B cell (primary cell): Measurements from ENCODE around the gene KRTAP9-4. TPM values are rescaled to one million over a fixed set of nuclear protein-coding genes. Genes with fewer than 3 reads are reported as not detected.

Experiments
- ATAC-seq: fragments of 200-7000 bp; cut with Tn5 transposase; one replicate; pipeline ENCODE4 v1.10.0; 2021; ENCODE audit warnings: low read depth, mild to moderate bottlenecking, moderate number of reproducible peaks, moderate library complexity
- CTCF ChIA-PET: fragments of 350-600 bp; sonication (Branson Sonifier 250); formaldehyde crosslinking; loops from one replicate; lab custom pipeline; 2021; ENCODE audit warnings: antibody characterized with exemption, inconsistent platforms; lab: Charles Lee
- POLR2A ChIA-PET: fragments of 350-600 bp; sonication (Branson Sonifier 250); formaldehyde crosslinking; loops from one replicate; lab custom pipeline; 2021; ENCODE audit warnings: antibody characterized with exemption; lab: Charles Lee
- DNase-seq: peaks from one replicate; pipeline ENCODE4 v3.0.0; 2013
- H2AFZ ChIP-seq: 2 replicates; pipeline ENCODE4 v1.6.1; 2012; ENCODE audit warnings: mild to moderate bottlenecking, low read depth, low read length; ENCODE audit not compliant: insufficient read depth, poor library complexity, severe bottlenecking
- H3K27ac ChIP-seq, 2 donors: 1 replicate in 1 of 2; 2 replicates in 1 of 2; pipeline ENCODE4 v1.5.1; 2012 to 2013; ENCODE audit warnings: low read length in 2 of 2, mild to moderate bottlenecking in 2 of 2, moderate library complexity in 1 of 2
- H3K27me3 ChIP-seq, 4 experiments: fragments of 200-600 bp in 1 of 4; sonication (generic) in 1 of 4; replicated peaks in 1 of 4; 1 replicate in 2 of 4; 2 replicates in 2 of 4; pipeline versions ENCODE4 v1.6.1 to v1.7.0; 2013 to 2016; ENCODE audit warnings: low read length in 3 of 4, mild to moderate bottlenecking in 2 of 4, mixed read lengths in 1 of 4, moderate library complexity in 1 of 4; ENCODE audit not compliant: insufficient read depth in 4 of 4, control insufficient read depth in 3 of 4; ENCODE audit errors: control extremely low read depth in 1 of 4
- H3K36me3 ChIP-seq, 2 experiments: replicated peaks in 1 of 2; 1 replicate in 1 of 2; 2 replicates in 1 of 2; pipeline versions ENCODE4 v1.6.1 to v1.7.1; 2013; ENCODE audit warnings: low read length in 1 of 2; ENCODE audit not compliant: insufficient read depth in 2 of 2, control insufficient read depth in 1 of 2; ENCODE audit errors: control extremely low read depth in 1 of 2, extremely low read depth in 1 of 2
- H3K4me1 ChIP-seq, 2 donors: fragments of 200-600 bp in 1 of 2; sonication (generic) in 1 of 2; 1 replicate in 1 of 2; 2 replicates in 1 of 2; pipeline versions ENCODE4 v1.5.1 to v1.6.1; 2013 to 2017; ENCODE audit warnings: low read length in 2 of 2; ENCODE audit not compliant: control insufficient read depth in 2 of 2, insufficient read depth in 2 of 2
- H3K4me2 ChIP-seq: replicated peaks from 2 replicates; pipeline ENCODE3; 2012; ENCODE audit warnings: mild to moderate bottlenecking, low read depth, low read length; ENCODE audit not compliant: poor library complexity, severe bottlenecking
- H3K4me3 ChIP-seq, 5 experiments: fragments of 200-600 bp in 1 of 5; sonication (generic) in 1 of 5; 1 replicate in 3 of 5; 2 replicates in 2 of 5; pipeline versions ENCODE4 v1.5.1 to v1.7.0; 2011 to 2016; ENCODE audit warnings: low read length in 4 of 5, mild to moderate bottlenecking in 4 of 5, low read depth in 2 of 5, control low read depth in 1 of 5, moderate library complexity in 1 of 5; ENCODE audit not compliant: insufficient read depth in 1 of 5; ENCODE audit errors: control extremely low read depth in 1 of 5, extremely low read depth in 1 of 5
- H3K79me2 ChIP-seq: fragments of 200-600 bp; sonication (generic); one replicate; pipeline ENCODE4 v1.6.0; 2016; ENCODE audit warnings: low read length; ENCODE audit not compliant: control insufficient read depth, insufficient read depth
- H3K9ac ChIP-seq: fragments of 200-600 bp; sonication (generic); 2 replicates; pipeline ENCODE4 v1.6.1; 2017; ENCODE audit warnings: mild to moderate bottlenecking, low read length, moderate library complexity
- H3K9me3 ChIP-seq, 3 donors: one replicate each; pipeline versions ENCODE4 v1.6.1 to v1.7.1; 2013; ENCODE audit warnings: low read length in 2 of 3; ENCODE audit not compliant: control insufficient read depth in 2 of 3, insufficient read depth in 1 of 3; ENCODE audit errors: control extremely low read depth in 1 of 3
- H4K20me1 ChIP-seq: 2 replicates; pipeline ENCODE4 v1.6.0; 2012; ENCODE audit warnings: mild to moderate bottlenecking, low read length; ENCODE audit not compliant: insufficient read depth, control insufficient read depth, poor library complexity, severe bottlenecking
- H3K27ac Mint-ChIP-seq: one replicate; pipeline ENCODE4 v1.8.0; 2021; ENCODE audit warnings: mixed read lengths
- H3K27me3 Mint-ChIP-seq: one replicate; pipeline ENCODE4 v1.8.0; 2021; ENCODE audit warnings: mixed read lengths
- H3K4me1 Mint-ChIP-seq: one replicate; pipeline ENCODE4 v1.8.0; 2021; ENCODE audit warnings: mixed read lengths
- H3K4me3 Mint-ChIP-seq: one replicate; pipeline ENCODE4 v1.8.0; 2021; ENCODE audit warnings: mixed read lengths
- H3K9me3 Mint-ChIP-seq: one replicate; pipeline ENCODE4 v1.8.0; 2022; ENCODE audit warnings: mixed read lengths; ENCODE audit not compliant: insufficient read depth
- EZH2 ChIP-seq: IDR thresholded peaks from 2 replicates; pipeline ENCODE4 v1.6.1; 2012; ENCODE audit warnings: borderline replicate concordance, low read depth, mild to moderate bottlenecking, moderate library complexity, low read length; ENCODE audit not compliant: insufficient read depth, poor library complexity, severe bottlenecking
- WGBS: methylation state at CpG from one replicate; pipeline ENCODE4 v1.1.5; 2013; ENCODE audit warnings: missing lambda C conversion rate; ENCODE audit not compliant: insufficient coverage; 5-methylcytosine and 5-hydroxymethylcytosine counted together
- intact Hi-C: fragments of 100-400 bp; cut with micrococcal nuclease; formaldehyde crosslinking; loops from one replicate; pipeline ENCODE4 v1.10.0; 2022
- polyA plus RNA-seq: library from polyadenylated mRNA; depleted of rRNA; stranded (reverse); fragments of >200 nt; gene quantifications from 2 replicates; pipeline ENCODE4 v1.2.3, GENCODE V29; 2012
- total RNA-seq, 2 donors: library from RNA; stranded (reverse); fragments of 120-200 nt in 1 of 2; gene quantifications; 1 replicate in 1 of 2; 2 replicates in 1 of 2; pipeline versions ENCODE4 v1.2.3 to v1.2.4, GENCODE V29; 2013 to 2022
- TF ChIP-seq, protein P1 (sequence below): fragments of 200-600 bp; IDR thresholded peaks from one replicate; pipeline ENCODE4 v1.8.0; 2022; ENCODE audit warnings: antibody characterized with exemption, mild to moderate bottlenecking

KRTAP9-4 gene
- total and polyA plus RNA-seq, 2 donors (not counting 1 experiment from before 2014, with no cell fraction given) = not detected

DNA sequence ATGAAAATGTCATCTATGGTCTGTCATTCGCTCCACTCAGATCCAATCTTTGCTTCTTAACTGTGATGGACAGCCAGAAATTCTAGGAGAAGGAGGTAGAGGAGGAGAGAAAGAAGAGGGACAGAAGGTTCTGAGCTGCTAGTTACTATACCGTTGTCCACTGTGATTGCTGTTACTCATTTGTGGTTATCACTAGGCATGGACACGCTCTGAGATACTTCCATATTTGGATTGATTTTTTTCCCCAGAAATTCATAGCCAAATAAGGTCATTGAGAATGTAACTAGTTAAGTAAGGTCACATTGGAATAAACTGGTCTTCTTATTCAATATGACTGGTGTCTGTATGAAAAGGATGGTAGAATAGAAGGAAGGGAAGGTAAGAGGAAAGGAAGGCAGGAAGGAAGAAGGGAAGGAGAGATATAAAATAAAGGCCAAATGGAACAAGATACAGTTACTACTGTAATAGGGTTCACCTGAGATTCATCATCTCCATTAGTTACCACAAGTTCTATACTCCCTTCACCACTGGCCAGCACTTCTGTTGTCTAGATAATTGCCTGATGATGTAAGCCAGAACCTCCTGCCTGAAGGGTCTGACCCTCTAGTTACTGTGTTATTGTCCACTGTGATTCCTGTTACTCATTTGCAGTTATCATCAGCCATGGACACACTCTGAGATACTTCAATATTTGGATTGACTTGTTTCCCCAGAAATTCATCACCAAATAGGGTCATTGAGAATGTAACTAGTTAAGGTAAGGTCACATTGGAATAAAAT lies 28.9 kb downstream of the KRTAP9-4 start:
- POLR2A ChIA-PET = no interaction called here
- H3K4me3 ChIP-seq = no peak overlapping the region
- no peak overlapping the region for H3K27ac ChIP-seq
- intact Hi-C loops = no loop called here
- no peaks in the 10 kb centered on the region for H3K4me1 ChIP-seq
- Mint-ChIP-seq H3K4me1 (no peaks in the 10 kb centered on the region), H3K27ac (no peak overlapping the region), H3K4me3 (no peak overlapping the region), H3K9me3 (no peaks in the 10 kb centered on the region), H3K27me3 (peaks cover 51% of the 10 kb centered on the region)
- ATAC-seq (no peak), DNase-seq (peak; percentile 0)
- no peak overlapping the region for H3K4me2 ChIP-seq
- peaks cover 0 to 9% (median 4%) of the 10 kb centered on the region in 4 experiments for H3K27me3 ChIP-seq
- H3K79me2 ChIP-seq = no peaks in the 10 kb centered on the region
- 100% methylated on average over 2 of the region's 3 CpGs for WGBS
- H3K36me3 ChIP-seq = no peaks in the 10 kb centered on the region
- H4K20me1 ChIP-seq = no peaks in the 10 kb centered on the region
- H3K9me3 ChIP-seq = no peaks in the 10 kb centered on the region
- no peak overlapping the region for H3K9ac ChIP-seq
- H2AFZ ChIP-seq = no peak overlapping the region
- no peak for TF ChIP-seq EZH2
- TF ChIP-seq, protein P1, sequence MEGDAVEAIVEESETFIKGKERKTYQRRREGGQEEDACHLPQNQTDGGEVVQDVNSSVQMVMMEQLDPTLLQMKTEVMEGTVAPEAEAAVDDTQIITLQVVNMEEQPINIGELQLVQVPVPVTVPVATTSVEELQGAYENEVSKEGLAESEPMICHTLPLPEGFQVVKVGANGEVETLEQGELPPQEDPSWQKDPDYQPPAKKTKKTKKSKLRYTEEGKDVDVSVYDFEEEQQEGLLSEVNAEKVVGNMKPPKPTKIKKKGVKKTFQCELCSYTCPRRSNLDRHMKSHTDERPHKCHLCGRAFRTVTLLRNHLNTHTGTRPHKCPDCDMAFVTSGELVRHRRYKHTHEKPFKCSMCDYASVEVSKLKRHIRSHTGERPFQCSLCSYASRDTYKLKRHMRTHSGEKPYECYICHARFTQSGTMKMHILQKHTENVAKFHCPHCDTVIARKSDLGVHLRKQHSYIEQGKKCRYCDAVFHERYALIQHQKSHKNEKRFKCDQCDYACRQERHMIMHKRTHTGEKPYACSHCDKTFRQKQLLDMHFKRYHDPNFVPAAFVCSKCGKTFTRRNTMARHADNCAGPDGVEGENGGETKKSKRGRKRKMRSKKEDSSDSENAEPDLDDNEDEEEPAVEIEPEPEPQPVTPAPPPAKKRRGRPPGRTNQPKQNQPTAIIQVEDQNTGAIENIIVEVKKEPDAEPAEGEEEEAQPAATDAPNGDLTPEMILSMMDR = no peak
- CTCF ChIA-PET = no interaction called here

DNA sequence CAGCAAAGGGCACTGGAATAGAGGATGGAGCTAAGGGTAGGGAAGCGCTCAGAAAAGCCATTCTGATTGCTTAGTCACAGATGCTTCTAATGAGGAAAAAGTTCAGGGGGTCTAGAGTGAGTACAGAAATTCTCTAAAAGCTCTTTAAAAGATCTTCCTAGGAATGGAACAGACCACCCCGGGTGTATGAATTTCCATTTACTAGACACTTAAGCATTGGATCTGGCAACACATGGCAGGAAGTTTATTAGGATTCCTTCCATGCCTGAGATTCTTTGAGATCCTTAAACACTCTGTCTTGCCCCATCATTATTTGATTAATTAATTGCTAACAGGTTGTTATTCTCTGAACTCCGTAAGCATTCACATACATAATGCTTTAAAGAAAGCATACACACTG lies 34.6 kb downstream of the KRTAP9-4 start:
- DNase-seq = peak; percentile 0
- no peak overlapping the region for H3K4me2 ChIP-seq
- no peaks in the 10 kb centered on the region for H4K20me1 ChIP-seq
- ATAC-seq = no peak
- H3K4me1 ChIP-seq = peaks cover 0 to 4% of the 10 kb centered on the region in 2 donors
- no CpG with 5 or more reads among the region's 3 CpGs for WGBS
- no peak overlapping the region for H3K4me3 Mint-ChIP-seq
- TF ChIP-seq EZH2 = no peak
- TF ChIP-seq, protein P1 = no peak
- no peak overlapping the region for H3K27ac Mint-ChIP-seq
- no peak overlapping the region for H3K27ac ChIP-seq
- no peaks in the 10 kb centered on the region for H3K9me3 ChIP-seq
- POLR2A ChIA-PET = no interaction called here
- CTCF ChIA-PET = no interaction called here
- no peak overlapping the region for H3K4me3 ChIP-seq
- no peak overlapping the region for H2AFZ ChIP-seq
- intact Hi-C loops = no loop called here
- H3K36me3 ChIP-seq = no peaks in the 10 kb centered on the region
- H3K9me3 Mint-ChIP-seq = no peaks in the 10 kb centered on the region
- H3K79me2 ChIP-seq = no peaks in the 10 kb centered on the region
- H3K27me3 ChIP-seq = no peaks in the 10 kb centered on the region
- no peak overlapping the region for H3K9ac ChIP-seq
- peaks cover 3% of the 10 kb centered on the region for H3K4me1 Mint-ChIP-seq
- H3K27me3 Mint-ChIP-seq = peaks cover 34% of the 10 kb centered on the region
